SK-N-SH treated with all-trans-retinoic acid at 6 μM for 48 hours (cell line): ENCODE data around the gene UCKL1.

ENCODE experiments used
- ATAC-seq: fragments of 200-7000 bp; cut with Tn5 transposase; 3 replicates; pipeline ENCODE4 v1.9.1; 2020; ENCODE audit warnings: mild to moderate bottlenecking, moderate library complexity
- ARNTL ChIP-seq: fragments of 450-650 bp; formaldehyde crosslinking; IDR thresholded peaks from 2 replicates; pipeline ENCODE4 v1.5.0; 2020; ENCODE audit warnings: low read depth, mild to moderate bottlenecking, moderate library complexity, borderline replicate concordance
- BACH2 ChIP-seq: fragments of 250-450 bp; sonication (Bioruptor Pico); IDR thresholded peaks from 2 replicates; pipeline ENCODE4 v1.9.0; 2021; ENCODE audit warnings: mild to moderate bottlenecking, borderline replicate concordance
- CREB5 ChIP-seq: fragments of 250-450 bp; sonication (Bioruptor Pico); IDR thresholded peaks from 2 replicates; pipeline ENCODE4 v1.5.1; 2020; ENCODE audit warnings: low read depth, mild to moderate bottlenecking, moderate library complexity
- CSRNP3 ChIP-seq: fragments of 250-450 bp; sonication (Bioruptor Pico); IDR thresholded peaks from 2 replicates; pipeline ENCODE4 v1.5.1; 2021; ENCODE audit warnings: mild to moderate bottlenecking, moderate library complexity
- ESRRG ChIP-seq: fragments of 250-450 bp; sonication (Bioruptor Pico); IDR thresholded peaks from 2 replicates; pipeline ENCODE4 v1.6.1; 2021; ENCODE audit warnings: mild to moderate bottlenecking
- GLIS3 ChIP-seq: fragments of 250-450 bp; sonication (Bioruptor Pico); IDR thresholded peaks from 2 replicates; pipeline ENCODE4 v1.5.0; 2020; ENCODE audit warnings: mild to moderate bottlenecking, moderate library complexity
- ISL1 ChIP-seq: fragments of 250-450 bp; sonication (Bioruptor Pico); IDR thresholded peaks from 2 replicates; pipeline ENCODE4 v2.1.2; 2022; ENCODE audit warnings: mild to moderate bottlenecking, moderate library complexity
- OSR1 ChIP-seq: fragments of 250-450 bp; sonication (Bioruptor Pico); IDR thresholded peaks from 2 replicates; pipeline ENCODE4 v1.8.0; 2022; ENCODE audit warnings: moderate library complexity, mild to moderate bottlenecking, inconsistent platforms
- PATZ1 ChIP-seq: fragments of 250-450 bp; sonication (Bioruptor Pico); IDR thresholded peaks from 2 replicates; pipeline ENCODE4 v1.8.0; 2020; ENCODE audit warnings: mild to moderate bottlenecking, moderate library complexity, borderline replicate concordance
- POU6F1 ChIP-seq: fragments of 250-450 bp; sonication (Bioruptor Pico); IDR thresholded peaks from 2 replicates; pipeline ENCODE4 v1.8.0; 2021; ENCODE audit warnings: low read depth, mild to moderate bottlenecking, moderate library complexity, borderline replicate concordance
- PPARA ChIP-seq: fragments of 250-450 bp; sonication (Bioruptor Pico); IDR thresholded peaks from 2 replicates; pipeline ENCODE4 v1.5.0; 2020; ENCODE audit warnings: mild to moderate bottlenecking, borderline replicate concordance
- SNAI2 ChIP-seq: fragments of 250-450 bp; sonication (Bioruptor Pico); IDR thresholded peaks from 2 replicates; pipeline ENCODE4 v1.5.0; 2020; ENCODE audit warnings: mild to moderate bottlenecking, moderate library complexity
- TCF4 ChIP-seq: fragments of 250-450 bp; sonication (Bioruptor Pico); IDR thresholded peaks from 2 replicates; pipeline ENCODE4 v1.8.0; 2021; ENCODE audit warnings: mild to moderate bottlenecking, moderate library complexity, borderline replicate concordance
- TOX ChIP-seq: fragments of 250-450 bp; sonication (Bioruptor Pico); IDR thresholded peaks from 2 replicates; pipeline ENCODE4 v1.8.0; 2021; ENCODE audit warnings: mild to moderate bottlenecking, moderate library complexity, borderline replicate concordance
- ZC3H10 ChIP-seq: fragments of 250-450 bp; sonication (Bioruptor Pico); IDR thresholded peaks from 2 replicates; pipeline ENCODE4 v1.5.1; 2021; ENCODE audit warnings: mild to moderate bottlenecking, moderate library complexity
- ZFP3 ChIP-seq: fragments of 250-450 bp; sonication (Bioruptor Pico); IDR thresholded peaks from 2 replicates; pipeline ENCODE4 v1.5.0; 2020; ENCODE audit warnings: mild to moderate bottlenecking, moderate library complexity
- ZFP30 ChIP-seq: fragments of 450-650 bp; formaldehyde crosslinking; IDR thresholded peaks from 2 replicates; pipeline ENCODE4 v1.5.0; 2022; ENCODE audit warnings: mild to moderate bottlenecking, moderate library complexity
- ZNF565 ChIP-seq: fragments of 450-650 bp; formaldehyde crosslinking; conservative IDR thresholded peaks from 2 replicates; pipeline ENCODE4 v1.5.0; 2020; ENCODE audit warnings: low read depth, mild to moderate bottlenecking, moderate library complexity
- ZNF70 ChIP-seq: fragments of 450-650 bp; formaldehyde crosslinking; IDR thresholded peaks from 2 replicates; pipeline ENCODE4 v1.5.0; 2020; ENCODE audit warnings: mild to moderate bottlenecking, moderate library complexity
- ZNF8 ChIP-seq: fragments of 450-650 bp; formaldehyde crosslinking; IDR thresholded peaks from 2 replicates; pipeline ENCODE4 v1.5.0; 2020; ENCODE audit warnings: mild to moderate bottlenecking, moderate library complexity

The UCKL1 gene

GRCh38 chr20:63915471-63915870 is 40.7 kb downstream of the UCKL1 start:
- ATAC-seq: no peak
- TF ChIP-seq ZFP3 (CRISPR knock-in tag) (no peak), ZNF8 (CRISPR knock-in tag) (no peak), SNAI2 (CRISPR knock-in tag) (no peak), TOX (CRISPR knock-in tag) (no peak), BACH2 (CRISPR knock-in tag) (no peak), ZNF70 (CRISPR knock-in tag) (no peak), CREB5 (no peak), PATZ1 (no peak), CSRNP3 (CRISPR knock-in tag) (no peak), ARNTL (no peak), OSR1 (CRISPR knock-in tag) (no peak), GLIS3 (no peak), TCF4 (CRISPR knock-in tag) (no peak), PPARA (no peak), ESRRG (CRISPR knock-in tag) (no peak), ISL1 (CRISPR knock-in tag) (no peak), POU6F1 (CRISPR knock-in tag) (no peak), ZC3H10 (CRISPR knock-in tag) (no peak)
- TF ChIP-seq, all 23 proteins: peak for 0

GRCh38 chr20:63913768-63914167 is 42.4 kb downstream of the UCKL1 start:
- no peak for ATAC-seq
- TF ChIP-seq ZNF8 (CRISPR knock-in tag): no peak
- no peak for TF ChIP-seq ZNF565
- TF ChIP-seq BACH2 (CRISPR knock-in tag): no peak

- TF ChIP-seq CSRNP3 (CRISPR knock-in tag) (no peak), PPARA (no peak), ZNF8 (CRISPR knock-in tag) (no peak), CREB5 (no peak), ARNTL (no peak), OSR1 (CRISPR knock-in tag) (no peak), BACH2 (CRISPR knock-in tag) (no peak), ZFP30 (CRISPR knock-in tag) (no peak), ZNF565 (no peak), ISL1 (CRISPR knock-in tag) (no peak), ZNF70 (CRISPR knock-in tag) (no peak), GLIS3 (no peak)
- ATAC-seq: no peak
Observed at GRCh38 chr20:63911176-63911575, 45.0 kb downstream of the UCKL1 start.
